ACC112 (cell line): Measurements from ENCODE around the gene SCIN.
"Not testable (repeated sequence)": the region's sequence is repeated elsewhere in the genome, so short reads cannot be mapped to it uniquely, and the experiment has no call there.

ENCODE experiments used
- H2AFZ ChIP-seq: fragments of 200-600 bp; sonication (generic); one replicate; pipeline ENCODE4 v1.6.0; 2017; ENCODE audit warnings: antibody characterized with exemption, low read length; ENCODE audit not compliant: unreplicated experiment
- H3K27ac ChIP-seq: fragments of 200-600 bp; sonication (generic); 2 replicates; pipeline ENCODE4 v1.5.1; 2014; ENCODE audit warnings: low read depth, mild to moderate bottlenecking, antibody characterized with exemption, low read length, moderate library complexity
- H3K27me3 ChIP-seq: fragments of 200-600 bp; sonication (generic); 2 replicates; pipeline ENCODE4 v1.6.1; 2014; ENCODE audit warnings: mild to moderate bottlenecking, antibody characterized with exemption, low read length, moderate library complexity, mixed read lengths; ENCODE audit not compliant: insufficient read depth
- H3K36me3 ChIP-seq: fragments of 200-600 bp; sonication (generic); 2 replicates; pipeline ENCODE4 v1.6.1; 2016; ENCODE audit warnings: mild to moderate bottlenecking, antibody characterized with exemption, low read length, moderate library complexity, mixed read lengths; ENCODE audit not compliant: insufficient read depth
- H3K4me1 ChIP-seq: fragments of 200-600 bp; sonication (generic); one replicate; pipeline ENCODE4 v1.6.1; 2016; ENCODE audit warnings: low read length, mixed read lengths; ENCODE audit not compliant: insufficient read depth, unreplicated experiment, control insufficient read depth
- H3K4me3 ChIP-seq: fragments of 200-600 bp; sonication (generic); 2 replicates; pipeline ENCODE4 v1.5.1; 2014; ENCODE audit warnings: mild to moderate bottlenecking, low read depth, low read length
- H3K79me2 ChIP-seq: fragments of 200-600 bp; sonication (generic); one replicate; pipeline ENCODE4 v1.6.0; 2016; ENCODE audit warnings: low read length; ENCODE audit not compliant: control insufficient read depth, unreplicated experiment, insufficient read depth

The SCIN gene

GRCh38 chr7:12570534-12571461, at the start of gene SCIN:
TSS of gene SCIN (plus strand) at chr7:12570720. CDS start at chr7:12570787, 67 bp downstream.
- Histone ChIP-seq H3K4me3 (peak within 1 kb of the TSS; percentile 75), H3K79me2 (no peaks in the 10 kb centered on the region), H2AFZ (peak within 1 kb of the TSS; percentile 70), H3K4me1 (peaks cover 5% of the 10 kb centered on the region), H3K27ac (no peak within 1 kb of the TSS), H3K36me3 (no peaks in the 10 kb centered on the region), H3K27me3 (peaks cover 15% of the 10 kb centered on the region)

DNA sequence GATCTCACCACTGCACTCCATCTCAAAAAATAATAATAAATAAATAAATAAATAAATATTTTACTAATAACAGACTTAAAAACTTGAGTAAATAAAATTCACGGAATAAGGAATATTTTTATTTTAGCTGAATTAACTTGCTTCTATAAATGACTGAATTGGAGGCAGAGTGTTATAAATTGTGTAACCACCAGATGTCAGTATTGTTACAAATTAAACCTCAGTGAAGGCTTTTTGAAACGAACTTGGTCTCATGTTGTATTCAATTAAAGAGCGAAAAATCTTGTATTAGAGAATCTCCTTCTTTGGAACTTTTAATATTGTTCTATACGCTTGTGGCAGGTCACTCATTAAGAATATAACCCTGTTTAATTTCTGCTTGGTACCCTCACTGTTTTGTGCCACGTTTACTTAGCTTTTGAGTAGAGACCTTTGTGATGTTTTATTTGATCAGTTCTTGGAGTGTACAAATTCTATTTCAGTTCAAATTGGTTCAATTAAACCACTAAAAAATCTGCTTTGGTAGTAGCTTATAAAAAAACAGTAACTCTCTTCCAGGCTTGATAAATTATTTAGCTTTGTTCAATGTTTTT, 45.6 kb upstream of the SCIN start:
- H3K36me3 ChIP-seq = no peaks in the 10 kb centered on the region
- peak overlapping the region; percentile 19 for H2AFZ ChIP-seq
- no peaks in the 10 kb centered on the region for H3K27me3 ChIP-seq
- no peak overlapping the region for H3K27ac ChIP-seq
- no peaks in the 10 kb centered on the region for H3K4me1 ChIP-seq
- no peaks in the 10 kb centered on the region for H3K79me2 ChIP-seq
- 0 out of 2 replicates have a peak overlapping the region, but pooled peaks have one; percentile 20 for H3K4me3 ChIP-seq

DNA sequence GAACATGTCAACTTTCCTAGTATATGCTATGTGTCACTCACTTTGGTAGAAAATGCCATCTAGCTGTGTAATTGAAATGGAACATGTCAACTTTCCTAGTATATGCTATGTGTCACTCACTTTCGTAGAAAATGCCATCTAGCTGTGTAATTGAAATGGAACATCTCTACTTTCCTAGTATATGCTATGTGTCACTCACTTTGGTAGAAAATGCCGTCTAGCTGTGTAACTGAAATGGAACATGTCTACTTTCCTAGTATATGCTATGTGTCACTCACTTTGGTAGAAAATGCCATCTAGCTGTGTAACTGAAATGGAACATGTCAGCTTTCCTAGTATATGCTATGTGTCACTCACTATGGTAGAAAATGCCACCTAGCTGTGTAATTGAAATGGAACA, 43.8 kb upstream of the SCIN start:
- H3K27me3 ChIP-seq, H3K4me1 ChIP-seq, H3K36me3 ChIP-seq, H2AFZ ChIP-seq, H3K4me3 ChIP-seq, H3K79me2 ChIP-seq, H3K27ac ChIP-seq: not testable (repeated sequence)

DNA sequence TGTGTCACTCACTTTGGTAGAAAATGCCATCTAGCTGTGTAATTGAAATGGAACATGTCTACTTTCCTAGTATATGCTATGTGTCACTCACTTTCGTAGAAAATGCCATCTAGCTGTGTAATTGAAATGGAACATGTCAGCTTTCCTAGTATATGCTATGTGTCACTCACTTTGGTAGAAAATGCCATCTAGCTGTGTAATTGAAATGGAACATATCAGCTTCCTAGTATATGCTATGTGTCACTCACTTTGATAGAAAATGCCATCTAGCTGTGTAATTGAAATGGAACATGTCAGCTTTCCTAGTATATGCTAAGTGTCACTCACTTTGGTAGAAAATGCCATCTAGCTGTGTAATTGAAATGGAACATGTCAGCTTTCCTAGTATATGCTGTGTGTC, 42.9 kb upstream of the SCIN start:
- not testable (repeated sequence) for H3K4me1 ChIP-seq, H3K27ac ChIP-seq, H3K79me2 ChIP-seq, H3K4me3 ChIP-seq, H3K27me3 ChIP-seq, H2AFZ ChIP-seq, H3K36me3 ChIP-seq

GRCh38 chr7:12529971-12530710, 40.4 kb upstream of the SCIN start:
- H3K79me2 ChIP-seq = no peaks in the 10 kb centered on the region
- no peaks in the 10 kb centered on the region for H3K27me3 ChIP-seq
- no peaks in the 10 kb centered on the region for H3K4me1 ChIP-seq
- no peak overlapping the region for H3K4me3 ChIP-seq
- H3K36me3 ChIP-seq = no peaks in the 10 kb centered on the region
- H2AFZ ChIP-seq = no peak overlapping the region
- no peak overlapping the region for H3K27ac ChIP-seq

DNA sequence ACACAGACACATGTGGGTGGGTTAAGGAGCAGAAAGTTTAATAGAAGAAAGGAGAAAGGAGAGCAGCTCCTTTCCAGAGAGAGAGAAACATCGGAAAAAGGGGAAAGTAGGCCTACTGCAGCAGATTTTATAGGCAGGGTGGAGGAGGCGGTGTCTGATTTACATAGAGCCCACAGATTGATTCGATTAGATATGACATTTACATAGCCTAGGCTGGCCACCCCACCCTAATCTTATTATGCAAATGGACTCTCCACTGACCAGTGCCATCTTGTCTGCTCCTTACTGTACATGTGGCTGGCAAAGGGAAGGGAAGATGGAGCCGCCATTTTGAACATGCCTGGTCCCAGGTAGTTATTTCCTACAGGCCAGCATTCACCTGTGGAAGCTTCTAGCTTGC, 38.7 kb upstream of the SCIN start:
- no peaks in the 10 kb centered on the region for H3K4me1 ChIP-seq
- H3K27me3 ChIP-seq = no peaks in the 10 kb centered on the region
- no peak overlapping the region for H2AFZ ChIP-seq
- no peak overlapping the region for H3K27ac ChIP-seq
- no peak overlapping the region for H3K4me3 ChIP-seq
- no peaks in the 10 kb centered on the region for H3K36me3 ChIP-seq
- H3K79me2 ChIP-seq = no peaks in the 10 kb centered on the region

- no peak overlapping the region for H3K27ac ChIP-seq
- no peaks in the 10 kb centered on the region for H3K79me2 ChIP-seq
- no peak overlapping the region for H3K4me3 ChIP-seq
- no peaks in the 10 kb centered on the region for H3K27me3 ChIP-seq
- H3K36me3 ChIP-seq = no peaks in the 10 kb centered on the region
- H3K4me1 ChIP-seq = no peaks in the 10 kb centered on the region
- H2AFZ ChIP-seq = no peak overlapping the region
Measured at GRCh38 chr7:12534046-12534445, 36.5 kb upstream of the SCIN start.

DNA sequence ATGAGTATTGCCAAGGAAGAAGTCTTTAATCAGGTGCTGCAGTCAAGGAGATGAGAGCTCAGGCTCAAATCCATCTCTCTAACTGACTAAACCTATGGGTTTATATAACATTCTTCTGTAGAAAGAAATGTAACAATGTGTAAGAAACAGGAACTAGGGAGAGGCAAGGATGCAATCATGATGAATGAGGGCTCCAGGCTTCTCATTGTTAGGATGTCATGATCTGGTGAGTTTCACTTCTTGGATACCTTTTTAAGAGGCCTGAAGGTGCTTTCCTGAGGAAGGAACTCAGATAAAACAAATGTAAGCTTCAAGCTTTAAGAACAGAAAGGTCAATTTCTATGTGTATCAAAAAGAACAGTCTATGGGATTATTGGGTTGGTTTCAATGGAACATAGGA, 30.8 kb upstream of the SCIN start:
- H2AFZ ChIP-seq = no peak overlapping the region
- H3K4me3 ChIP-seq = no peak overlapping the region
- H3K36me3 ChIP-seq = no peaks in the 10 kb centered on the region
- H3K27me3 ChIP-seq = no peaks in the 10 kb centered on the region
- H3K27ac ChIP-seq = no peak overlapping the region
- no peaks in the 10 kb centered on the region for H3K79me2 ChIP-seq
- H3K4me1 ChIP-seq = peaks cover 6% of the 10 kb centered on the region

DNA sequence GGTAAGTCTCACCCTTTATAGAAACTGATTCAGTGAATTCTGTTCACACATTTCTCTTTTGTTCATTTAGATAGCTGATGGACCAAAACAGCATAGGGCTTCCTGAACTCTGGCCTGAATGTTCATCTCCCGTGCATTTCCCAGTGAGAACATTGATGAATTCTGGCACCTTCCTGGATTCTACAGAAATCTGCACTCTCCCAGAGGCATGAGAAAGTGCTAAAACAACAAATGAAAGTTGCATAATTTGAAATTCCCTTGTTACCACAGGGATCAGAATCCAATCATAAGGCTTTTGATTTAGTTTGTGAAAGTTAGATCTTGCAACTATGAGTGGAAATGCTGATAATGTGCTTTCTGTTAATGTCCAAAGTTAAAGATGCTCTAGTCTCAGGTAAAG, 29.7 kb upstream of the SCIN start:
- Histone ChIP-seq H3K4me1 (peaks cover 11% of the 10 kb centered on the region), H3K36me3 (no peaks in the 10 kb centered on the region), H3K4me3 (no peak overlapping the region), H3K27ac (no peak overlapping the region), H3K79me2 (no peaks in the 10 kb centered on the region), H2AFZ (no peak overlapping the region), H3K27me3 (no peaks in the 10 kb centered on the region)

DNA sequence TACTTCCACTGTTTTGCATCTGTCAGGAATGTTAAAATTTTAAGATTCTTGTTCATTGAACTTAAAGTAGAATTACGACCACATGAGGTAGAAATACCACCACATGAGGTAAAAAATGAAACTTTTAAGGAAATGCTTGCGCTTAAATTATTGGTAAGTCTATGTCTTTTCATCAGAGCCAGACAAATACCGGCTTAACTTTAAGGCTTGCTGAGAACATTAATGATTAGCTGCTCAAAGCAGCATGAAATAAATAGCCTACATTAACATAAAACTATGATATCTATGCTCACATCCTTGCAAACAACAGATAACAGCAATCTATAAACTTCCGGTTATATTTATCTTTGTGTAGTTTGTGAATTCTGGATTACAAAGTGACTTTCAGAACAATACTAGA, 26.9 kb upstream of the SCIN start:
- Histone ChIP-seq H3K27me3 (no peaks in the 10 kb centered on the region), H3K4me1 (peaks cover 16% of the 10 kb centered on the region), H2AFZ (no peak overlapping the region), H3K79me2 (no peaks in the 10 kb centered on the region), H3K27ac (no peak overlapping the region), H3K4me3 (no peak overlapping the region), H3K36me3 (no peaks in the 10 kb centered on the region)
